NB4 (cell line): ENCODE data around the gene FMC1.

Experiments
- POLR2A ChIP-seq: IDR thresholded peaks from 2 replicates; pipeline ENCODE4 v1.6.1; 2011; ENCODE audit warnings: mild to moderate bottlenecking; ENCODE audit not compliant: insufficient read length; ENCODE audit errors: extremely low read depth
- TF ChIP-seq, protein P1 (sequence below): IDR thresholded peaks from 2 replicates; pipeline ENCODE4 v1.6.1; 2011; ENCODE audit warnings: low read depth, low read length

DNA sequence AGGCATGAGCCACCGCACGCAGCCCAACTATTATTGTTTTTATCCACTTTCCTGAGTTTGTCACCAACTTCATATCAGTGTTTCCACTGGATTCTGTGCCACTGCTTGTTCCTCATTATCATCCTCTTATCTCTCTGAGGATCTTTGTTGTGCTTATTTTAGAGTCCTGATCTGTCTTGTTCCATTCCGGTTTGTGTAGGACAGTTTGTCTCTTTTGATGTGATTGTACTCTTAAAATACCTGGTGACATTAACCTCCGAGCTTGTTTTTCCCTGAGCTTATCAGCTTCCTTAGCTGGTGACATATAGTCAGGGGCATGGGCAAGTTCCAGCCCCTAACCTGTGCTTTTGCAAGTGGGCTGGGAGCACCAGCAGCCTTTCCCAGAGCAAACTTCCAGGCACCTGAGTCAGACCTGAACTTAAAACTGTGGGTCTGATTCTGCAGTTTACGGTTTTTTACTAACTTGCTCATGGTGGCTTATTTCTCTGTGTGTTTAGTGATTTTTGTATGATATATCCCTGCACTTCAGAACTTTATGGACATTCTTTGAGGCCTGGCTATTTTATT, 23.1 kb upstream of the FMC1 start:
- TF ChIP-seq POLR2A, result no peak
- TF ChIP-seq, protein P1, sequence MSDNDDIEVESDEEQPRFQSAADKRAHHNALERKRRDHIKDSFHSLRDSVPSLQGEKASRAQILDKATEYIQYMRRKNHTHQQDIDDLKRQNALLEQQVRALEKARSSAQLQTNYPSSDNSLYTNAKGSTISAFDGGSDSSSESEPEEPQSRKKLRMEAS, result no peak
